ENCODE data around the gene ETV3. TPM values are rescaled to one million over a fixed set of nuclear protein-coding genes. Genes with fewer than 3 reads are reported as not detected.

The ETV3 gene
- total RNA-seq, 1 experiment from 2014 or later: 22.2 TPM

DNA sequence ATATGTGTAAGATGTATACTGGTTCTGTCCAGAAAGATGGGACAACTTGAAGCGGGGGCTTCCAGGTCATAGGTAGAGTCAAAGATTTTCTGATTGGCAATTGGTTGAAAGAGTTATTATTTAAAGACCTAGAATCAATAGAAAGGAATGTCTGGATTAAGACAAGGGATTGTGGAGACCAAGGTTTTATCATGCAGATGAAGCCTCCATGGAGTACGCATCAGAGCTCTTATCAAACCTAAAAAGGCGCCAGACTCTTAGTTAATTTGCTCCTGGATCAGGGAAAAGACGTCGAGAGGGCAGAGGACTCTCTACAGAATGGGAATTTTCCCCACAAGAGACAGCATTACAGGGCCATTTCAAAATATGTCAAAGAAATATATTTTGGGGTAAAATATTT lies 23.7 kb upstream of the ETV3 start:
- DNase-seq (ENCODE audit: low read depth, low spot score): no peak
- H3K27me3 ChIP-seq (ENCODE audit: control insufficient read depth, insufficient read depth, low read length): peaks cover 15% of the 10 kb centered on the region
- no peak for ATAC-seq
- in situ Hi-C loops (cut with HindIII; ENCODE audit: low pct_unique_long_range_greater_than_20kb, low sequenced_read_pairs): no loop called here
- ChIA-PET POLR2A (no interaction called here), CTCF (no interaction called here)
- H3K4me1 ChIP-seq (ENCODE audit: control insufficient read depth, insufficient read depth, low read length): no peaks in the 10 kb centered on the region; the same call in 1 of the 2 replicates
- H3K9me3 ChIP-seq (ENCODE audit: control insufficient read depth, insufficient read depth, low read depth, low read length): no peaks in the 10 kb centered on the region
- no peak overlapping the region for H3K27ac ChIP-seq (ENCODE audit: low read length)
- BruUV-seq (replicated peaks): no TSS peak
- H3K36me3 ChIP-seq (ENCODE audit: control insufficient read depth, insufficient read depth, low read length): no peaks in the 10 kb centered on the region
- intact Hi-C loops (cut with micrococcal nuclease; ENCODE audit: unreplicated experiment): no loop called here
- H3K4me3 ChIP-seq (ENCODE audit: low read depth in 2 of 2, low read length in 2 of 2): no peak overlapping the region
- no peak for TF ChIP-seq TCF7L2 (IDR thresholded peaks at IDR 0.05; ENCODE audit: low read depth, low read length)
- TF ChIP-seq, protein P1, sequence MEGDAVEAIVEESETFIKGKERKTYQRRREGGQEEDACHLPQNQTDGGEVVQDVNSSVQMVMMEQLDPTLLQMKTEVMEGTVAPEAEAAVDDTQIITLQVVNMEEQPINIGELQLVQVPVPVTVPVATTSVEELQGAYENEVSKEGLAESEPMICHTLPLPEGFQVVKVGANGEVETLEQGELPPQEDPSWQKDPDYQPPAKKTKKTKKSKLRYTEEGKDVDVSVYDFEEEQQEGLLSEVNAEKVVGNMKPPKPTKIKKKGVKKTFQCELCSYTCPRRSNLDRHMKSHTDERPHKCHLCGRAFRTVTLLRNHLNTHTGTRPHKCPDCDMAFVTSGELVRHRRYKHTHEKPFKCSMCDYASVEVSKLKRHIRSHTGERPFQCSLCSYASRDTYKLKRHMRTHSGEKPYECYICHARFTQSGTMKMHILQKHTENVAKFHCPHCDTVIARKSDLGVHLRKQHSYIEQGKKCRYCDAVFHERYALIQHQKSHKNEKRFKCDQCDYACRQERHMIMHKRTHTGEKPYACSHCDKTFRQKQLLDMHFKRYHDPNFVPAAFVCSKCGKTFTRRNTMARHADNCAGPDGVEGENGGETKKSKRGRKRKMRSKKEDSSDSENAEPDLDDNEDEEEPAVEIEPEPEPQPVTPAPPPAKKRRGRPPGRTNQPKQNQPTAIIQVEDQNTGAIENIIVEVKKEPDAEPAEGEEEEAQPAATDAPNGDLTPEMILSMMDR (IDR thresholded peaks at IDR 0.05): no peak
- TF ChIP-seq, protein P2, sequence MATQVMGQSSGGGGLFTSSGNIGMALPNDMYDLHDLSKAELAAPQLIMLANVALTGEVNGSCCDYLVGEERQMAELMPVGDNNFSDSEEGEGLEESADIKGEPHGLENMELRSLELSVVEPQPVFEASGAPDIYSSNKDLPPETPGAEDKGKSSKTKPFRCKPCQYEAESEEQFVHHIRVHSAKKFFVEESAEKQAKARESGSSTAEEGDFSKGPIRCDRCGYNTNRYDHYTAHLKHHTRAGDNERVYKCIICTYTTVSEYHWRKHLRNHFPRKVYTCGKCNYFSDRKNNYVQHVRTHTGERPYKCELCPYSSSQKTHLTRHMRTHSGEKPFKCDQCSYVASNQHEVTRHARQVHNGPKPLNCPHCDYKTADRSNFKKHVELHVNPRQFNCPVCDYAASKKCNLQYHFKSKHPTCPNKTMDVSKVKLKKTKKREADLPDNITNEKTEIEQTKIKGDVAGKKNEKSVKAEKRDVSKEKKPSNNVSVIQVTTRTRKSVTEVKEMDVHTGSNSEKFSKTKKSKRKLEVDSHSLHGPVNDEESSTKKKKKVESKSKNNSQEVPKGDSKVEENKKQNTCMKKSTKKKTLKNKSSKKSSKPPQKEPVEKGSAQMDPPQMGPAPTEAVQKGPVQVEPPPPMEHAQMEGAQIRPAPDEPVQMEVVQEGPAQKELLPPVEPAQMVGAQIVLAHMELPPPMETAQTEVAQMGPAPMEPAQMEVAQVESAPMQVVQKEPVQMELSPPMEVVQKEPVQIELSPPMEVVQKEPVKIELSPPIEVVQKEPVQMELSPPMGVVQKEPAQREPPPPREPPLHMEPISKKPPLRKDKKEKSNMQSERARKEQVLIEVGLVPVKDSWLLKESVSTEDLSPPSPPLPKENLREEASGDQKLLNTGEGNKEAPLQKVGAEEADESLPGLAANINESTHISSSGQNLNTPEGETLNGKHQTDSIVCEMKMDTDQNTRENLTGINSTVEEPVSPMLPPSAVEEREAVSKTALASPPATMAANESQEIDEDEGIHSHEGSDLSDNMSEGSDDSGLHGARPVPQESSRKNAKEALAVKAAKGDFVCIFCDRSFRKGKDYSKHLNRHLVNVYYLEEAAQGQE (IDR thresholded peaks at IDR 0.05; ENCODE audit: insufficient read depth in 1 of 2, low read depth in 2 of 2, low read length in 1 of 2): no peak
- no peak for TF ChIP-seq SIN3A (IDR thresholded peaks at IDR 0.05; ENCODE audit: borderline replicate concordance, insufficient read depth, low read depth, low read length)
- TF ChIP-seq POLR2AphosphoS5 (IDR thresholded peaks at IDR 0.05; ENCODE audit: low read depth, low read length): no peak

DNA sequence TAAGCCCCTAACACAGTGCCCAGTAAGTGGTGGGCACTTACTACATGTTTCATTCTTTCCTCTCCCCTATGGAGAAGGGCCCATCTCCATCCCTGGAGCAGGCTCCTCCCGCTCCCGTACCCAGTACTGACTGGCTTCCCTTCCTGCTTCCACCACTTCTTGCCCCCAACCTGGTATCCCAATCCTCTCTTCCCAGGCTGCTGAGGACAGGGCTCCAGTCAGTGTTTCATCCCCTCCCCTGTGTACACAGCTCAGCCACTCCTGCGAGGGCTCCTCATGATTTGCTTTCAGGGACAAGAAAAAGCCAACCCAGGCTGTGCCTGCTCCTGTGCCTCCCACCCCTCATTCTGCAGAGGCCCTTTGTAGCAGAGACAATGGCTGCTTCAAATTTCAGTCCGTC lies 20.8 kb upstream of the ETV3 start:
- Histone ChIP-seq H3K9me3 (ENCODE audit: control insufficient read depth, insufficient read depth, low read depth, low read length) (no peaks in the 10 kb centered on the region), H3K36me3 (ENCODE audit: control insufficient read depth, insufficient read depth, low read length) (no peaks in the 10 kb centered on the region), H3K4me3 (ENCODE audit: low read depth in 2 of 2, low read length in 2 of 2) (no peak overlapping the region), H3K27me3 (ENCODE audit: control insufficient read depth, insufficient read depth, low read length) (peaks cover 6% of the 10 kb centered on the region; the same call in 1 of the 2 replicates), H3K27ac (ENCODE audit: low read length) (no peak overlapping the region), H3K4me1 (ENCODE audit: control insufficient read depth, insufficient read depth, low read length) (no peaks in the 10 kb centered on the region; the same call in none of the 2 replicates)
- intact Hi-C loops (cut with micrococcal nuclease; ENCODE audit: unreplicated experiment) (no loop called here), in situ Hi-C loops (cut with HindIII; ENCODE audit: low pct_unique_long_range_greater_than_20kb, low sequenced_read_pairs) (no loop called here)
- ChIA-PET POLR2A (no interaction called here), CTCF (no interaction called here)
- BruUV-seq (replicated peaks): no TSS peak
- no peak for ATAC-seq
- no peak for DNase-seq (ENCODE audit: low read depth, low spot score)
- TF ChIP-seq SIN3A (IDR thresholded peaks at IDR 0.05; ENCODE audit: borderline replicate concordance, insufficient read depth, low read depth, low read length) (no peak), TCF7L2 (IDR thresholded peaks at IDR 0.05; ENCODE audit: low read depth, low read length) (no peak), POLR2AphosphoS5 (IDR thresholded peaks at IDR 0.05; ENCODE audit: low read depth, low read length) (no peak)
- TF ChIP-seq, protein P1 (IDR thresholded peaks at IDR 0.05): no peak
- TF ChIP-seq, protein P2 (IDR thresholded peaks at IDR 0.05; ENCODE audit: insufficient read depth in 1 of 2, low read depth in 2 of 2, low read length in 1 of 2): no peak

Data from Panc1 (cell line).